DOHH2 (cell line): ENCODE data around the gene BIRC7.

ENCODE experiments used
- H3F3A ChIP-seq: fragments of 200-600 bp; sonication (generic), shearing (Covaris generic); 2 replicates; pipeline ENCODE4 v1.6.0; 2016; ENCODE audit warnings: antibody characterized with exemption, mild to moderate bottlenecking; ENCODE audit not compliant: control insufficient read depth, insufficient read depth
- H3K27ac ChIP-seq: fragments of 200-600 bp; sonication (generic); 2 replicates; pipeline ENCODE4 v1.5.1; 2014; ENCODE audit warnings: low read depth, mild to moderate bottlenecking, low read length, moderate library complexity
- H3K27me3 ChIP-seq: fragments of 200-600 bp; sonication (generic); 2 replicates; pipeline ENCODE4 v1.6.1; 2014; ENCODE audit warnings: mild to moderate bottlenecking, low read length, mixed read lengths; ENCODE audit not compliant: control insufficient read depth
- H3K36me3 ChIP-seq: fragments of 200-600 bp; sonication (generic); 2 replicates; pipeline ENCODE4 v1.6.1; 2014; ENCODE audit warnings: mild to moderate bottlenecking, low read length, moderate library complexity, mixed read lengths; ENCODE audit not compliant: control insufficient read depth
- H3K4me1 ChIP-seq: fragments of 200-600 bp; sonication (generic); 2 replicates; pipeline ENCODE4 v1.6.1; 2014; ENCODE audit warnings: mild to moderate bottlenecking, low read length, mixed read lengths; ENCODE audit not compliant: control insufficient read depth
- H3K4me2 ChIP-seq: fragments of 200-600 bp; sonication (generic); 2 replicates; pipeline ENCODE4 v1.6.0; 2014; ENCODE audit warnings: mild to moderate bottlenecking, low read length, moderate library complexity
- H3K4me3 ChIP-seq: fragments of 200-600 bp; sonication (generic); 2 replicates; pipeline ENCODE4 v1.5.1; 2014; ENCODE audit warnings: mild to moderate bottlenecking, low read length, mixed read lengths
- H3K79me2 ChIP-seq: fragments of 200-600 bp; sonication (generic); 2 replicates; pipeline ENCODE4 v1.6.1; 2014; ENCODE audit warnings: mild to moderate bottlenecking, low read length, mixed read lengths; ENCODE audit not compliant: control insufficient read depth
- H3K9me2 ChIP-seq: fragments of 200-600 bp; sonication (generic); replicated peaks from 2 replicates; pipeline ENCODE4 v1.6.1; 2014; ENCODE audit warnings: mild to moderate bottlenecking, low read length, mixed read lengths; ENCODE audit not compliant: control insufficient read depth
- H3K9me3 ChIP-seq: fragments of 200-600 bp; sonication (generic); 2 replicates; pipeline ENCODE4 v1.6.1; 2014; ENCODE audit warnings: antibody characterized with exemption, low read length, mixed read lengths; ENCODE audit not compliant: control insufficient read depth, insufficient read depth
- H4K20me1 ChIP-seq: fragments of 200-600 bp; sonication (generic); 2 replicates; pipeline ENCODE4 v1.6.0; 2014; ENCODE audit warnings: low read depth, mild to moderate bottlenecking, antibody characterized with exemption, low read length, moderate library complexity; ENCODE audit not compliant: control insufficient read depth, insufficient read depth
- CTCF ChIP-seq: fragments of 200-600 bp; sonication (generic); IDR thresholded peaks from one replicate; pipeline ENCODE4 v1.5.1; 2014; ENCODE audit warnings: antibody characterized with exemption, mild to moderate bottlenecking, low read depth, low read length; ENCODE audit not compliant: poor library complexity, severe bottlenecking
- EZH2phosphoT487 ChIP-seq: fragments of 200-600 bp; sonication (generic); IDR thresholded peaks from 2 replicates; pipeline ENCODE4 v1.6.1; 2017; ENCODE audit warnings: borderline replicate concordance, mild to moderate bottlenecking, antibody characterized with exemption, low read length, moderate library complexity, mixed read lengths

Gene BIRC7, protein sequence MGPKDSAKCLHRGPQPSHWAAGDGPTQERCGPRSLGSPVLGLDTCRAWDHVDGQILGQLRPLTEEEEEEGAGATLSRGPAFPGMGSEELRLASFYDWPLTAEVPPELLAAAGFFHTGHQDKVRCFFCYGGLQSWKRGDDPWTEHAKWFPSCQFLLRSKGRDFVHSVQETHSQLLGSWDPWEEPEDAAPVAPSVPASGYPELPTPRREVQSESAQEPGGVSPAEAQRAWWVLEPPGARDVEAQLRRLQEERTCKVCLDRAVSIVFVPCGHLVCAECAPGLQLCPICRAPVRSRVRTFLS

DNA sequence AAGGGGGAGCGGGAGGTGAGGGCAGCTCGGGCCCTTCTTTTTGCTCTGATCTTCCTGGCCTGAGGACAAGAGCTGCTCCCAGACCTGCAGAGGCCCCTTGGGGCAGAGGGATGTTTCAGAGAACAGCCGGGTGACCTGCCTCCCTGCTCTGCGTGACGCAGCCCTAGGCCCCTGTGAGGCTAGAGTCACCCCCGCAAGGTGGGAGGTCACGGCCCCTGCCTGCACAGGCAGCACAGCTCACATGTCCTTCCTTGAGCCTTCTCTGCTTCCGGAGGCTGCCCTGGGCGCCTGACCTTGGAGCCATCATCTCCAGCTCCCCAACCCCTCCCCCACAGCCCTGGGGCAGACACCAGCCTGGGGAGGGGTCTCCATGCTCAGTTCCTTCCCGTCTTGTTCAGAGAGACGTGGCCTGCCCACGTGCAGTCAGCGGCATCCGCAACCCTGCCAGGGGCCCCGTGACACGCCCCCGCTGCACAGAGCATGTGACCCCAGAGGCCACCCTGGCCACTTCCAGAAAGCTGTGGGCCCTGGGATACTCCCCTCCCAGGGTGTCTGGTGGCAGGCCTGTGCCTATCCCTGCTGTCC, at the start of gene BIRC7:
BIRC7 (plus strand) TSS at position 507 of the 585 bp plus-strand sequence. CDS start 192 bp downstream, outside the sequence.
- Histone ChIP-seq H3F3A (0 out of 2 replicates have a peak, but pooled peaks cover 3% of the 10 kb centered on the region), H3K27me3 (peaks cover 25% of the 10 kb centered on the region), H3K4me3 (no peak within 1 kb of the TSS), H3K9me3 (no peaks in the 10 kb centered on the region), H3K79me2 (no peaks in the 10 kb centered on the region), H3K36me3 (no peaks in the 10 kb centered on the region), H3K27ac (peak within 1 kb of the TSS; percentile 30), H3K9me2 (no peaks in the 10 kb centered on the region), H3K4me2 (peak within 1 kb of the TSS; percentile 33), H3K4me1 (peaks cover 15% of the 10 kb centered on the region), H4K20me1 (no peaks in the 10 kb centered on the region)
- no peak for TF ChIP-seq EZH2phosphoT487
- no peak for TF ChIP-seq CTCF

- Histone ChIP-seq H3K79me2 (no peaks in the 10 kb centered on the region), H3K4me2 (no peak overlapping the region), H3K4me1 (no peaks in the 10 kb centered on the region), H3F3A (no peaks in the 10 kb centered on the region), H3K4me3 (no peak overlapping the region), H3K27ac (no peak overlapping the region), H3K27me3 (peaks cover 3% of the 10 kb centered on the region), H3K9me3 (peaks cover 8% of the 10 kb centered on the region; the same call in 1 of the 2 replicates), H3K9me2 (no peaks in the 10 kb centered on the region), H3K36me3 (no peaks in the 10 kb centered on the region), H4K20me1 (no peaks in the 10 kb centered on the region)
- TF ChIP-seq CTCF (no peak), EZH2phosphoT487 (no peak)
Measured at GRCh38 chr20:63186084-63186483, 49.6 kb upstream of the BIRC7 start.

GRCh38 chr20:63186528-63187316, 49.0 kb upstream of the BIRC7 start:
- Histone ChIP-seq H3K4me3 (no peak overlapping the region), H3K36me3 (no peaks in the 10 kb centered on the region), H3F3A (no peaks in the 10 kb centered on the region), H3K79me2 (no peaks in the 10 kb centered on the region), H3K9me2 (no peaks in the 10 kb centered on the region), H3K4me2 (no peak overlapping the region), H4K20me1 (no peaks in the 10 kb centered on the region), H3K9me3 (peaks cover 8% of the 10 kb centered on the region; the same call in 1 of the 2 replicates), H3K27ac (no peak overlapping the region), H3K27me3 (no peaks in the 10 kb centered on the region), H3K4me1 (no peaks in the 10 kb centered on the region)
- TF ChIP-seq CTCF, result no peak
- TF ChIP-seq EZH2phosphoT487, result no peak
